NCI-H146 treated with DMSO at 0.1 percent for 48 hours (cell line): ENCODE measurements around the gene SHLD1.

Experiments
- DNase-seq: peaks from one replicate; lab custom pipeline; 2025; ENCODE audit not compliant: unreplicated experiment; lab: John Stamatoyannopoulos, UW

The SHLD1 gene

GRCh38 chr20:5811746-5812145, 61.5 kb downstream of the SHLD1 start:
- no peak for DNase-seq

- DNase-seq, result no peak
Observed at GRCh38 chr20:5818346-5818681, 68.1 kb downstream of the SHLD1 start.

- no peak for DNase-seq
Observed at GRCh38 chr20:5820738-5821137, 70.5 kb downstream of the SHLD1 start.

GRCh38 chr20:5821627-5822215, 71.5 kb downstream of the SHLD1 start:
- DNase-seq, result no peak

GRCh38 chr20:5822569-5822968, 72.4 kb downstream of the SHLD1 start:
- DNase-seq, result no peak

- peak; percentile 89 for DNase-seq
Observed at GRCh38 chr20:5825130-5825719, 75.0 kb downstream of the SHLD1 start.

GRCh38 chr20:5827098-5827853, 77.1 kb downstream of the SHLD1 start:
- no peak for DNase-seq

- DNase-seq, result no peak
Observed at GRCh38 chr20:5827861-5828260, 77.7 kb downstream of the SHLD1 start.

GRCh38 chr20:5829241-5829809, 79.1 kb downstream of the SHLD1 start:
- no peak for DNase-seq

GRCh38 chr20:5831539-5832237, 81.5 kb downstream of the SHLD1 start:
- no peak for DNase-seq

- no peak for DNase-seq
Observed at GRCh38 chr20:5833309-5833941, 83.2 kb downstream of the SHLD1 start.

- no peak for DNase-seq
Observed at GRCh38 chr20:5834436-5835005, 84.3 kb downstream of the SHLD1 start.

- no peak for DNase-seq
Observed at GRCh38 chr20:5835321-5835821, 85.2 kb downstream of the SHLD1 start.

GRCh38 chr20:5835871-5836270, 85.7 kb downstream of the SHLD1 start:
- DNase-seq, result no peak

GRCh38 chr20:5836569-5836968, 86.4 kb downstream of the SHLD1 start:
- DNase-seq, result no peak

- DNase-seq, result no peak
Observed at GRCh38 chr20:5840411-5841002, 90.3 kb downstream of the SHLD1 start.

- DNase-seq, result no peak
Observed at GRCh38 chr20:5841522-5841921, 91.3 kb downstream of the SHLD1 start.

- DNase-seq, result no peak
Observed at GRCh38 chr20:5842465-5842864, 92.3 kb downstream of the SHLD1 start.

- DNase-seq, result no peak
Observed at GRCh38 chr20:5843054-5843592, 92.9 kb downstream of the SHLD1 start.
